Suprapubic skin (tissue), 4 donors: ENCODE measurements around the gene NR1I2. TPM values are rescaled to one million over a fixed set of nuclear protein-coding genes. Genes with fewer than 3 reads are reported as not detected.

ENCODE experiments used
- DNase-seq, 2 donors: peaks; one replicate each; pipeline ENCODE4 v3.0.0-alpha.2; 2019; ENCODE audit warnings: low spot score in 2 of 2
- H3K27ac ChIP-seq: fragments of 200-600 bp; sonication (generic); one replicate; pipeline ENCODE4 v1.5.1; 2019
- H3K27me3 ChIP-seq: fragments of 200-600 bp; sonication (generic); one replicate; pipeline ENCODE4 v1.5.1; 2019
- H3K36me3 ChIP-seq: fragments of 200-600 bp; sonication (generic); one replicate; pipeline ENCODE4 v1.5.1; 2019
- H3K4me1 ChIP-seq: fragments of 200-600 bp; sonication (generic); one replicate; pipeline ENCODE4 v1.5.1; 2019
- H3K4me3 ChIP-seq: fragments of 200-600 bp; sonication (generic); one replicate; pipeline ENCODE4 v1.5.1; 2019; ENCODE audit warnings: mild to moderate bottlenecking
- H3K9me3 ChIP-seq: fragments of 200-600 bp; sonication (generic); one replicate; pipeline ENCODE4 v1.5.1; 2019
- EP300 ChIP-seq: sonication (generic); formaldehyde crosslinking; IDR thresholded peaks from one replicate; pipeline ENCODE4 v1.6.1; 2017; ENCODE audit warnings: antibody characterized with exemption
- POLR2A ChIP-seq, 2 donors: fragments of 450-650 bp; IDR thresholded peaks; one replicate each; pipeline ENCODE4 v1.6.1; 2017; ENCODE audit warnings: antibody characterized with exemption in 2 of 2, mild to moderate bottlenecking in 2 of 2, moderate library complexity in 2 of 2
- POLR2AphosphoS5 ChIP-seq, 3 donors: sonication (generic); formaldehyde crosslinking; IDR thresholded peaks; one replicate each; pipeline ENCODE4 v1.6.1; 2017; ENCODE audit warnings: antibody characterized with exemption in 3 of 3
- WGBS: methylation state at CpG from one replicate; pipeline ENCODE4 v1.1.5; 2018; 5-methylcytosine and 5-hydroxymethylcytosine counted together
- total RNA-seq, 4 donors: library from RNA; depleted of rRNA; stranded (reverse); fragments of >200 nt; gene quantifications; one replicate each; pipeline ENCODE4 v1.1.0, GENCODE V29; 2016
- TF ChIP-seq, protein P1 (sequence below), 2 donors: fragments of 200-600 bp in 1 of 2; fragments of 450-650 bp in 1 of 2; sonication (generic) in 1 of 2; IDR thresholded peaks; one replicate each; pipeline ENCODE4 v1.5.1; 2016 to 2019; ENCODE audit warnings: antibody characterized with exemption in 2 of 2, mild to moderate bottlenecking in 1 of 2, moderate library complexity in 1 of 2

The NR1I2 gene
- total RNA-seq, 4 donors from 2014 or later: not detected

GRCh38 chr3:119849126-119849525 lies 67.2 kb downstream of the NR1I2 start:
- TF ChIP-seq, protein P1, sequence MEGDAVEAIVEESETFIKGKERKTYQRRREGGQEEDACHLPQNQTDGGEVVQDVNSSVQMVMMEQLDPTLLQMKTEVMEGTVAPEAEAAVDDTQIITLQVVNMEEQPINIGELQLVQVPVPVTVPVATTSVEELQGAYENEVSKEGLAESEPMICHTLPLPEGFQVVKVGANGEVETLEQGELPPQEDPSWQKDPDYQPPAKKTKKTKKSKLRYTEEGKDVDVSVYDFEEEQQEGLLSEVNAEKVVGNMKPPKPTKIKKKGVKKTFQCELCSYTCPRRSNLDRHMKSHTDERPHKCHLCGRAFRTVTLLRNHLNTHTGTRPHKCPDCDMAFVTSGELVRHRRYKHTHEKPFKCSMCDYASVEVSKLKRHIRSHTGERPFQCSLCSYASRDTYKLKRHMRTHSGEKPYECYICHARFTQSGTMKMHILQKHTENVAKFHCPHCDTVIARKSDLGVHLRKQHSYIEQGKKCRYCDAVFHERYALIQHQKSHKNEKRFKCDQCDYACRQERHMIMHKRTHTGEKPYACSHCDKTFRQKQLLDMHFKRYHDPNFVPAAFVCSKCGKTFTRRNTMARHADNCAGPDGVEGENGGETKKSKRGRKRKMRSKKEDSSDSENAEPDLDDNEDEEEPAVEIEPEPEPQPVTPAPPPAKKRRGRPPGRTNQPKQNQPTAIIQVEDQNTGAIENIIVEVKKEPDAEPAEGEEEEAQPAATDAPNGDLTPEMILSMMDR (IDR thresholded peaks at IDR 0.05): no peak
- no peak for TF ChIP-seq POLR2A (IDR thresholded peaks at IDR 0.05)
- TF ChIP-seq POLR2AphosphoS5 (IDR thresholded peaks at IDR 0.05): no peak
- no peak for TF ChIP-seq EP300
- no peaks in the 10 kb centered on the region for H3K4me1 ChIP-seq
- H3K9me3 ChIP-seq: no peaks in the 10 kb centered on the region
- H3K36me3 ChIP-seq: peaks cover 4% of the 10 kb centered on the region
- no peak overlapping the region for H3K27ac ChIP-seq
- DNase-seq: no peak
- WGBS: 99% methylated on average over 2 of the region's 2 CpGs
- H3K27me3 ChIP-seq: no peaks in the 10 kb centered on the region
- no peak overlapping the region for H3K4me3 ChIP-seq

DNA sequence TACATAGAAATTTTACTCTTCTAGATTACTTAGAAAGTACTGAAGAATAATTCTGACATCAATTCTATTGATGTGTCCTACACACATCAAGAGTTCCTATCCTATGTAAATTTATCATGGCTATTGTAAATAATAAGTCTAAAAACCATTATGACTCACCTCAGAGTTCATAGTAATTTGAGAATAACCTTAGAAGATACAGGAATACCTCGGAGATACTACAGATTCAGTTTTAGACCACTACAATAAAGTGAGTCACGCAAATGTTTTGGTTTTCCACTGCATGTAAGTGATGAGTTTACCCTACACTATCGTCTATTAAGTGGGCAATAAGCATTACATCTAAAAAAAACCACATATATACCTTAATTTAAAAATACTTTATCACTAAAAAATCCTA lies 74.8 kb downstream of the NR1I2 start:
- WGBS: over 99% methylated on average over 3 of the region's 3 CpGs
- peaks cover 25% of the 10 kb centered on the region for H3K36me3 ChIP-seq

DNA sequence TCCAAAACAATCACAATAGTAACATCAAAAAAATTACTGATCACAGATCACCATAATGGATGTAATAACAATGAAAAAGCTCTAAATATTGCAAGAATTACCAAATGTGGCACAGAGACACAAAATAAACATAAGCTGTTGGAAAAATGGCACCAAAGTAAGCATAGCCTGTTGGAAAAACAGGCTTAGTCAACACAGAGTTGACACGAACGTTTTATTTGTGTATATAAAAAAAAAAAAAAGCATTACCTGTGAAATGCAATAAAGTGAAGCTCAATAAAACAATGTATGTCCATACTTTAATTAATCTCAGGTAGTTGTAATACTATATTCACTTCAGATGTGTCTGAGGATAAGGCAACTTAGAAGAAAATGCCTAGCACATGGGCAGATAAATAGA lies 77.1 kb downstream of the NR1I2 start:
- WGBS: 96% methylated on average over 2 of the region's 2 CpGs
- H3K4me1 ChIP-seq: no peaks in the 10 kb centered on the region
- no peak overlapping the region for H3K27ac ChIP-seq
- no peaks in the 10 kb centered on the region for H3K27me3 ChIP-seq
- peaks cover 37% of the 10 kb centered on the region for H3K36me3 ChIP-seq
- DNase-seq: no peak
- no peak overlapping the region for H3K4me3 ChIP-seq
- no peaks in the 10 kb centered on the region for H3K9me3 ChIP-seq
- TF ChIP-seq EP300 (no peak), POLR2A (IDR thresholded peaks at IDR 0.05) (no peak), POLR2AphosphoS5 (IDR thresholded peaks at IDR 0.05) (no peak)
- TF ChIP-seq, protein P1 (IDR thresholded peaks at IDR 0.05): no peak

More for the DNA sequence above, 74.8 kb downstream of the NR1I2 start:
- Histone ChIP-seq H3K4me3 (no peak overlapping the region), H3K27ac (no peak overlapping the region), H3K4me1 (no peaks in the 10 kb centered on the region), H3K27me3 (no peaks in the 10 kb centered on the region), H3K9me3 (no peaks in the 10 kb centered on the region)
- TF ChIP-seq EP300: no peak
- TF ChIP-seq POLR2A (IDR thresholded peaks at IDR 0.05): no peak
- TF ChIP-seq, protein P1 (IDR thresholded peaks at IDR 0.05): no peak
- no peak for TF ChIP-seq POLR2AphosphoS5 (IDR thresholded peaks at IDR 0.05)
- DNase-seq: no peak

- Histone ChIP-seq H3K27me3 (no peaks in the 10 kb centered on the region), H3K9me3 (no peaks in the 10 kb centered on the region), H3K36me3 (peaks cover 41% of the 10 kb centered on the region), H3K27ac (no peak overlapping the region), H3K4me1 (no peaks in the 10 kb centered on the region), H3K4me3 (no peak overlapping the region)
- no peak for DNase-seq
- no peak for TF ChIP-seq POLR2A (IDR thresholded peaks at IDR 0.05)
- no peak for TF ChIP-seq POLR2AphosphoS5 (IDR thresholded peaks at IDR 0.05)
- no peak for TF ChIP-seq EP300
- TF ChIP-seq, protein P1 (IDR thresholded peaks at IDR 0.05): no peak
- 98% methylated on average over 2 of the region's 2 CpGs for WGBS
Observed at GRCh38 chr3:119859728-119860127, 77.8 kb downstream of the NR1I2 start.

- TF ChIP-seq, protein P1 (IDR thresholded peaks at IDR 0.05): no peak
- TF ChIP-seq POLR2A (IDR thresholded peaks at IDR 0.05) (no peak), EP300 (no peak), POLR2AphosphoS5 (IDR thresholded peaks at IDR 0.05) (no peak)
- H3K9me3 ChIP-seq: no peaks in the 10 kb centered on the region
- no peak overlapping the region for H3K27ac ChIP-seq
- H3K4me1 ChIP-seq: no peaks in the 10 kb centered on the region
- 95% methylated on average over 2 of the region's 2 CpGs for WGBS
- no peaks in the 10 kb centered on the region for H3K27me3 ChIP-seq
- H3K36me3 ChIP-seq: peaks cover 41% of the 10 kb centered on the region
- no peak overlapping the region for H3K4me3 ChIP-seq
- no peak for DNase-seq
Observed at GRCh38 chr3:119861681-119862080, 79.8 kb downstream of the NR1I2 start.
